CD14-positive monocyte (primary cell): Measurements from ENCODE around the gene NANP. TPM values are rescaled to one million over a fixed set of nuclear protein-coding genes. Genes with fewer than 3 reads are reported as not detected.

Source experiments
- DNase-seq, 3 donors: peaks; one replicate each; pipeline ENCODE4 v3.0.0-alpha.2; 2011 to 2022
- H2AFZ ChIP-seq: 2 replicates; pipeline ENCODE4 v1.6.0; 2012; ENCODE audit warnings: mild to moderate bottlenecking, low read depth, low read length, inconsistent platforms; ENCODE audit not compliant: insufficient read depth, poor library complexity, severe bottlenecking
- H3K27ac ChIP-seq, 2 donors: 1 replicate in 1 of 2; 2 replicates in 1 of 2; pipeline ENCODE4 v1.5.1; 2012 to 2013; ENCODE audit warnings: low read length in 2 of 2, control low read depth in 1 of 2, inconsistent platforms in 1 of 2, low read depth in 1 of 2, mild to moderate bottlenecking in 1 of 2
- H3K27me3 ChIP-seq, 2 donors: one replicate each; pipeline versions ENCODE4 v1.6.0 to v1.6.1; 2011 to 2013; ENCODE audit warnings: low read length in 2 of 2; ENCODE audit not compliant: control insufficient read depth in 2 of 2, insufficient read depth in 2 of 2
- H3K36me3 ChIP-seq, 2 donors: replicated peaks in 1 of 2; 1 replicate in 1 of 2; 2 replicates in 1 of 2; pipeline versions ENCODE4 v1.5.1 to v1.6.1; 2012 to 2013; ENCODE audit warnings: low read length in 2 of 2, control low read depth in 1 of 2, inconsistent platforms in 1 of 2, mild to moderate bottlenecking in 1 of 2; ENCODE audit not compliant: insufficient read depth in 2 of 2, control insufficient read depth in 1 of 2
- H3K4me1 ChIP-seq, 2 donors: 1 replicate in 1 of 2; 2 replicates in 1 of 2; pipeline versions ENCODE4 v1.5.1 to v1.6.1; 2012 to 2013; ENCODE audit warnings: low read length in 2 of 2, control low read depth in 1 of 2, inconsistent platforms in 1 of 2, mild to moderate bottlenecking in 1 of 2, moderate library complexity in 1 of 2; ENCODE audit not compliant: insufficient read depth in 2 of 2, control insufficient read depth in 1 of 2
- H3K4me2 ChIP-seq: replicated peaks from 2 replicates; pipeline ENCODE3; 2012; ENCODE audit warnings: low read length, moderate library complexity, mild to moderate bottlenecking; ENCODE audit not compliant: poor library complexity, severe bottlenecking; ENCODE audit errors: extremely low read depth
- H3K4me3 ChIP-seq, 3 experiments: fragments of 200-600 bp in 1 of 3; sonication (generic) in 1 of 3; replicated peaks in 1 of 3; 1 replicate in 2 of 3; 2 replicates in 1 of 3; pipeline ENCODE4 v1.5.1; 2011 to 2013; ENCODE audit warnings: low read length in 3 of 3, mild to moderate bottlenecking in 3 of 3, control low read depth in 2 of 3, low read depth in 2 of 3, inconsistent platforms in 1 of 3, moderate library complexity in 1 of 3
- H3K79me2 ChIP-seq: 2 replicates; pipeline ENCODE4 v1.6.0; 2012; ENCODE audit warnings: mild to moderate bottlenecking, control low read depth, inconsistent platforms, low read length, moderate library complexity; ENCODE audit not compliant: insufficient read depth
- H3K9ac ChIP-seq: 2 replicates; pipeline ENCODE4 v1.6.0; 2017; ENCODE audit warnings: low read length, mild to moderate bottlenecking; ENCODE audit not compliant: insufficient read depth, poor library complexity, severe bottlenecking
- H3K9me3 ChIP-seq, 2 donors: replicated peaks in 1 of 2; 1 replicate in 1 of 2; 2 replicates in 1 of 2; pipeline versions ENCODE4 v1.5.1 to v1.6.1; 2012 to 2013; ENCODE audit warnings: low read length in 2 of 2, control low read depth in 1 of 2; ENCODE audit not compliant: control insufficient read depth in 1 of 2, insufficient read depth in 1 of 2
- H4K20me1 ChIP-seq: 2 replicates; pipeline ENCODE4 v1.6.0; 2012; ENCODE audit warnings: mild to moderate bottlenecking, low read length, control low read depth, moderate library complexity; ENCODE audit not compliant: insufficient read depth
- H3K27ac Mint-ChIP-seq, 7 donors: one replicate each; pipeline ENCODE4 v1.8.0; 2020; ENCODE audit warnings: mild to moderate bottlenecking in 7 of 7, mixed read lengths in 7 of 7, moderate library complexity in 6 of 7, inconsistent platforms in 2 of 7
- H3K27me3 Mint-ChIP-seq, 3 donors: one replicate each; pipeline ENCODE4 v1.8.0; 2021 to 2022; ENCODE audit warnings: low read depth in 3 of 3, mild to moderate bottlenecking in 3 of 3, mixed read lengths in 3 of 3, moderate library complexity in 3 of 3, inconsistent platforms in 1 of 3
- H3K36me3 Mint-ChIP-seq, 2 donors: one replicate each; pipeline ENCODE4 v1.8.0; 2020; ENCODE audit warnings: mixed read lengths in 2 of 2, inconsistent platforms in 1 of 2, mild to moderate bottlenecking in 1 of 2
- H3K4me1 Mint-ChIP-seq: one replicate; pipeline ENCODE4 v1.8.0; 2020; ENCODE audit warnings: mild to moderate bottlenecking, mixed read lengths
- H3K4me3 Mint-ChIP-seq, 2 donors: one replicate each; pipeline ENCODE4 v1.8.0; 2020; ENCODE audit warnings: mild to moderate bottlenecking in 2 of 2, mixed read lengths in 2 of 2, moderate library complexity in 1 of 2
- H3K9me3 Mint-ChIP-seq, 7 donors: one replicate each; pipeline ENCODE4 v1.8.0; 2020 to 2022; ENCODE audit warnings: mixed read lengths in 7 of 7, mild to moderate bottlenecking in 6 of 7, moderate library complexity in 6 of 7, inconsistent platforms in 2 of 7
- CTCF ChIP-seq: fragments of 200-600 bp; IDR thresholded peaks from one replicate; pipeline ENCODE4 v1.8.0; 2022; ENCODE audit warnings: antibody characterized with exemption, mild to moderate bottlenecking
- intact Hi-C, 2 donors: fragments of 100-400 bp; cut with micrococcal nuclease; formaldehyde crosslinking; loops; one replicate each; pipeline versions ENCODE4 v1.15.0 to v1.15.1; 2023
- polyA plus RNA-seq, 3 donors: library from polyadenylated mRNA; depleted of rRNA in 1 of 3; unstranded in 2 of 3; stranded (reverse) in 1 of 3; fragments of 300-500 nt in 2 of 3; fragments of >200 nt in 1 of 3; fragmentation: Illumina TruSeq in 2 of 3; gene quantifications; 1 replicate in 2 of 3; 2 replicates in 1 of 3; pipeline ENCODE4 v1.2.3, GENCODE V29; 2012 to 2021
- small RNA-seq: library from RNA; depleted of rRNA; stranded (forward); fragments of <200 nt; gene quantifications from one replicate; pipeline ENCODE3, GENCODE V24; 2012; ENCODE audit warnings: low read depth; ENCODE audit not compliant: insufficient read length

NANP gene
- polyA plus RNA-seq, 3 donors, result 1.7 to 2.6 (median 2.2) TPM

DNA sequence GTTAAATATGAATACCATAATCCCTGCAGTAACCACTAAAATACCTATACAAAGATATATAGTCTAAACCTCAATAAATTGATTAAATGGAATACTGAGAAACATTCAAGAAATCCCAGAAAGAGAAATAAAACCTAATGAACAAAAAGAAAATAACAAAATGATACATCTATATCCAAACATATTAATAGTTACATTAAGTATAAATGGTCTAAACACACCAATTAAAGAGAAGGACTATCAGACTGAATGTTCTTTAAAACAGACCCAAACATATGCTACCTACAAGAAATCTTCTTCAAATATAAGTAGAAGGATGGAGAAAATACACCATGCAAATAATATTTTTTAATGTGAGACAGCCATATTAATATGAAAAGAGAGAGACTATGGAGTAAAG is 60.5 kb downstream of the NANP start:
- Mint-ChIP-seq H3K9me3 (peaks cover 4 to 20% (median 15%) of the 10 kb centered on the region in 7 donors), H3K4me1 (no peaks in the 10 kb centered on the region), H3K4me3 (no peak overlapping the region), H3K27me3 (peaks cover 7 to 9% (median 8%) of the 10 kb centered on the region in 3 donors), H3K27ac (no peak overlapping the region), H3K36me3 (no peaks in the 10 kb centered on the region)
- H4K20me1 ChIP-seq, result no peaks in the 10 kb centered on the region
- no peak for DNase-seq
- H3K4me1 ChIP-seq, result no peaks in the 10 kb centered on the region
- no peak overlapping the region for H3K9ac ChIP-seq
- peaks cover 5 to 6% of the 10 kb centered on the region in 2 donors for H3K9me3 ChIP-seq
- intact Hi-C loops, result no loop called here
- H3K79me2 ChIP-seq, result no peaks in the 10 kb centered on the region
- no peaks in the 10 kb centered on the region for H3K27me3 ChIP-seq
- H3K36me3 ChIP-seq, result no peaks in the 10 kb centered on the region
- H3K27ac ChIP-seq, result no peak overlapping the region
- H3K4me2 ChIP-seq, result no peak overlapping the region
- H3K4me3 ChIP-seq, result no peak overlapping the region
- no peak overlapping the region for H2AFZ ChIP-seq
- no peak for TF ChIP-seq CTCF

Small RNAs within 50 kb of the gene (small RNA-seq; reads per million reads assigned to genes)
- gene RN7SL594P (not detected), gene RNU6ATAC17P (not detected)

Other genes with a start within 250 kb of the NANP start
- 10 to 100 TPM; 20.3 to 34.5 (median 32.1) TPM for gene ABHD12, start 233.2 kb downstream of the NANP start, polyA plus RNA-seq
- under 1 TPM; 0.16 to 0.48 (median 0.28) TPM for gene GINS1, start 216.3 kb downstream of the NANP start, polyA plus RNA-seq
- under 1 TPM in 2 of 3 donors, not detected in 1; 0.08 to 0.15 TPM for gene NINL, start 38.5 kb downstream of the NANP start, polyA plus RNA-seq
- gene ZNF337, start 72.8 kb upstream of the NANP start, polyA plus RNA-seq, result 10 to 100 TPM in 1 of 3 donors, 1 to 10 TPM in 2; 2.1 to 12.0 (median 3.0) TPM